A673 (cell line): Measurements from ENCODE around the gene ARSI. TPM values are rescaled to one million over a fixed set of nuclear protein-coding genes. Genes with fewer than 3 reads are reported as not detected.

Experiments used
- BruUV-seq: library from RNA; stranded (reverse); fragments of 400-500 nt; replicated peaks from 2 replicates; lab custom pipeline; 2021; lab: Mats Ljungman, UMichigan
- CTCF ChIA-PET: fragments of 300-600 bp; sonication (Branson Sonifier 250); formaldehyde crosslinking; loops from one replicate; lab custom pipeline; 2022; ENCODE audit warnings: antibody characterized with exemption; lab: Charles Lee
- POLR2A ChIA-PET: fragments of 300-600 bp; sonication (Branson Sonifier 250); formaldehyde crosslinking; loops from one replicate; lab custom pipeline; 2022; ENCODE audit warnings: antibody characterized with exemption; ENCODE audit not compliant: low non-redundant PET; lab: Charles Lee
- DNase-seq: peaks from one replicate; pipeline ENCODE4 v3.0.0-alpha.2; 2015; ENCODE audit warnings: low spot score
- H3K27ac ChIP-seq: fragments of 200-600 bp; sonication (generic); 2 replicates; pipeline ENCODE4 v1.5.1; 2016; ENCODE audit warnings: mixed run types, low read depth, mild to moderate bottlenecking, mixed read lengths, antibody characterized with exemption, low read length; ENCODE audit not compliant: poor library complexity, severe bottlenecking
- H3K27me3 ChIP-seq: fragments of 200-600 bp; sonication (generic); replicated peaks from 2 replicates; pipeline ENCODE4 v1.6.1; 2017; ENCODE audit warnings: mixed run types, low read depth, mild to moderate bottlenecking, mixed read lengths, antibody characterized with exemption, low read length; ENCODE audit not compliant: insufficient read depth, poor library complexity
- H3K36me3 ChIP-seq: fragments of 200-600 bp; sonication (generic); 2 replicates; pipeline ENCODE4 v1.6.1; 2016; ENCODE audit warnings: mixed run types, mild to moderate bottlenecking, mixed read lengths, antibody characterized with exemption, low read length; ENCODE audit not compliant: insufficient read depth, poor library complexity, severe bottlenecking
- H3K4me1 ChIP-seq: fragments of 200-600 bp; sonication (generic); 2 replicates; pipeline ENCODE4 v1.6.1; 2017; ENCODE audit warnings: mixed run types, mild to moderate bottlenecking, mixed read lengths, antibody characterized with exemption, low read length; ENCODE audit not compliant: insufficient read depth, poor library complexity, severe bottlenecking
- H3K4me3 ChIP-seq: fragments of 200-600 bp; sonication (generic); 2 replicates; pipeline ENCODE4 v1.5.1; 2016; ENCODE audit warnings: low read depth, mixed run types, mild to moderate bottlenecking, mixed read lengths, low read length; ENCODE audit not compliant: poor library complexity, severe bottlenecking
- H3K9me3 ChIP-seq: fragments of 200-600 bp; sonication (generic); 2 replicates; pipeline ENCODE4 v1.6.1; 2016; ENCODE audit warnings: mixed run types, low read depth, mild to moderate bottlenecking, mixed read lengths, antibody characterized with exemption, low read length; ENCODE audit not compliant: poor library complexity, severe bottlenecking
- EZH2 ChIP-seq: fragments of 200-600 bp; sonication (generic); IDR thresholded peaks from 2 replicates; pipeline ENCODE4 v1.6.1; 2017; ENCODE audit warnings: borderline replicate concordance, low read depth, mild to moderate bottlenecking, mixed read lengths, antibody characterized with exemption, low read length; ENCODE audit not compliant: poor library complexity, severe bottlenecking
- intact Hi-C: fragments of 100-400 bp; cut with micrococcal nuclease; formaldehyde crosslinking; loops from one replicate; pipeline ENCODE4 v1.10.0; 2022; ENCODE audit not compliant: unreplicated experiment
- total RNA-seq: library from RNA; stranded (reverse); gene quantifications from 2 replicates; pipeline ENCODE4 v1.2.3, GENCODE V29; 2021
- TF ChIP-seq, protein P1 (sequence below): fragments of 300-800, 200-600 bp; sonication (generic); conservative IDR thresholded peaks from 2 replicates; pipeline ENCODE4 v1.5.1; 2017; ENCODE audit warnings: low read depth, mild to moderate bottlenecking, antibody characterized with exemption, low read length, moderate library complexity, mixed read lengths

Gene ARSI
- total RNA-seq, 1 experiment from 2014 or later: 0.30 TPM

GRCh38 chr5:150297236-150297890 lies 5.3 kb downstream of the ARSI start:
- no peak for DNase-seq
- intact Hi-C loops: no loop called here
- ChIA-PET CTCF (no interaction called here), POLR2A (no interaction called here)
- Histone ChIP-seq H3K4me3 (no peak overlapping the region), H3K27ac (no peak overlapping the region), H3K9me3 (no peaks in the 10 kb centered on the region), H3K36me3 (no peaks in the 10 kb centered on the region), H3K27me3 (no peaks in the 10 kb centered on the region), H3K4me1 (peaks cover 33% of the 10 kb centered on the region)
- BruUV-seq: no TSS peak
- no peak for TF ChIP-seq EZH2
- TF ChIP-seq, protein P1, sequence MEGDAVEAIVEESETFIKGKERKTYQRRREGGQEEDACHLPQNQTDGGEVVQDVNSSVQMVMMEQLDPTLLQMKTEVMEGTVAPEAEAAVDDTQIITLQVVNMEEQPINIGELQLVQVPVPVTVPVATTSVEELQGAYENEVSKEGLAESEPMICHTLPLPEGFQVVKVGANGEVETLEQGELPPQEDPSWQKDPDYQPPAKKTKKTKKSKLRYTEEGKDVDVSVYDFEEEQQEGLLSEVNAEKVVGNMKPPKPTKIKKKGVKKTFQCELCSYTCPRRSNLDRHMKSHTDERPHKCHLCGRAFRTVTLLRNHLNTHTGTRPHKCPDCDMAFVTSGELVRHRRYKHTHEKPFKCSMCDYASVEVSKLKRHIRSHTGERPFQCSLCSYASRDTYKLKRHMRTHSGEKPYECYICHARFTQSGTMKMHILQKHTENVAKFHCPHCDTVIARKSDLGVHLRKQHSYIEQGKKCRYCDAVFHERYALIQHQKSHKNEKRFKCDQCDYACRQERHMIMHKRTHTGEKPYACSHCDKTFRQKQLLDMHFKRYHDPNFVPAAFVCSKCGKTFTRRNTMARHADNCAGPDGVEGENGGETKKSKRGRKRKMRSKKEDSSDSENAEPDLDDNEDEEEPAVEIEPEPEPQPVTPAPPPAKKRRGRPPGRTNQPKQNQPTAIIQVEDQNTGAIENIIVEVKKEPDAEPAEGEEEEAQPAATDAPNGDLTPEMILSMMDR: no peak

- intact Hi-C loops: no loop called here
- no peak overlapping the region for H3K27ac ChIP-seq
- no TSS peak for BruUV-seq
- no peaks in the 10 kb centered on the region for H3K9me3 ChIP-seq
- CTCF ChIA-PET: no interaction called here
- H3K4me3 ChIP-seq: no peak overlapping the region
- no peaks in the 10 kb centered on the region for H3K27me3 ChIP-seq
- POLR2A ChIA-PET: interaction anchor here (0.6 kb wide), 1 partner anchor 391 kb away, joined by 17 read pairs; no protein-coding TSS in a partner anchor
- peaks cover 29% of the 10 kb centered on the region for H3K4me1 ChIP-seq
- DNase-seq: no peak
- H3K36me3 ChIP-seq: no peaks in the 10 kb centered on the region
- TF ChIP-seq, protein P1: no peak
- no peak for TF ChIP-seq EZH2
Measured at GRCh38 chr5:150296496-150296895, 6.2 kb downstream of the ARSI start.

DNA sequence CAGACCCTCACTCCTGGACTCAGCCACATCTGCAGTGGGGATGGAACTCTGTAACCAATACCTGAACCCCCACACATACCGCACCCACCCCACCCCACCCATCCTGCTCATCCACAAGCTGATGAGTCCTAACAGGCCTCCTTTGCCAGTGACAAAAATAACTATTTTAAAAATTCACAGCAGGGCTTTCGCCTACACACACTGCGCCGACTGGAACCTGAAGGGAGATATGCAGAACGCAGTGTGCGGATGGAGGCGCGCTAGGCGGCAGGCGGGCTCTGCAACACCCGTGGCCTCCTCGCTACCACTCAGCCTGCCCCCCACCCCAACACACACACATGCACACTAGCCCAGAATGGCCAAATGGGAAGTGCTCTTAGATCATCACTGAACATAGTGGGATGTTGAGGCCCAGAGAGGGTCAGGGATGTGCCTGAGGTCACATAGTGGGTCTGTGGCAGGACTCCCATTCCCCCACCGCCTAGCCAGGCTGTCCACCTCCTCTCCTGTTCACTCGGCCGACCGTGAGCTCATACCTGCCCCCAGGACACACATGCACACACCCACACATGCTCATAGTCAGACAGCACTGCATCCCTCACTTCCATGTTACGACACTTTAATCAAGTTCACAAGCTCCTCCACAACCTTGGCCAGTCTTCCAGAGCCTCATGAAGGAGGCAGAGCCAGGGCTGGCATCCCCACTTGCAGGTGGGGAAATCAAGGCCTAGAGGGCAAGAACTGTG lies 6.8 kb downstream of the ARSI start:
- CTCF ChIA-PET: no interaction called here
- intact Hi-C loops: no loop called here
- H3K27me3 ChIP-seq: no peaks in the 10 kb centered on the region

More for the DNA sequence above, 6.8 kb downstream of the ARSI start:
- Histone ChIP-seq H3K4me3 (no peak overlapping the region), H3K36me3 (no peaks in the 10 kb centered on the region), H3K27ac (no peak overlapping the region), H3K9me3 (no peaks in the 10 kb centered on the region), H3K4me1 (peaks cover 24% of the 10 kb centered on the region)
- BruUV-seq: no TSS peak
- DNase-seq: no peak
- TF ChIP-seq, protein P1: no peak
- TF ChIP-seq EZH2: no peak
- POLR2A ChIA-PET: interaction anchor here (0.6 kb wide), 1 partner anchor 392 kb away, joined by 17 read pairs; no protein-coding TSS in a partner anchor
